Activated CD8-positive, alpha-beta T cell treated with anti-CD3 and anti-CD28 coated beads for 36 hours (primary cell): ENCODE data around the gene EDAR. TPM values are rescaled to one million over a fixed set of nuclear protein-coding genes. Genes with fewer than 3 reads are reported as not detected.

Experiments used
- ATAC-seq: fragments of 200-7000 bp; cut with Tn5 transposase; one replicate; pipeline ENCODE4 v1.10.0; 2021; ENCODE audit warnings: mild to moderate bottlenecking, moderate library complexity
- CTCF ChIA-PET: fragments of 350-600 bp; sonication (Branson Sonifier 250); formaldehyde crosslinking; loops from one replicate; lab custom pipeline; 2021; ENCODE audit warnings: antibody characterized with exemption; lab: Charles Lee
- POLR2A ChIA-PET: fragments of 350-600 bp; sonication (Branson Sonifier 250); formaldehyde crosslinking; loops from one replicate; lab custom pipeline; 2021; ENCODE audit warnings: antibody characterized with exemption; lab: Charles Lee
- DNase-seq: peaks from one replicate; pipeline ENCODE4 v3.0.0-alpha.2; 2020
- H3K27ac Mint-ChIP-seq: one replicate; pipeline ENCODE4 v1.8.0; 2021; ENCODE audit warnings: mild to moderate bottlenecking, mixed read lengths
- H3K27me3 Mint-ChIP-seq: one replicate; pipeline ENCODE4 v1.8.0; 2021; ENCODE audit warnings: mixed read lengths
- H3K36me3 Mint-ChIP-seq: one replicate; pipeline ENCODE4 v1.8.0; 2021; ENCODE audit warnings: low read depth, mixed read lengths
- H3K4me1 Mint-ChIP-seq: one replicate; pipeline ENCODE4 v1.8.0; 2021; ENCODE audit warnings: low read depth, mixed read lengths
- H3K4me3 Mint-ChIP-seq: one replicate; pipeline ENCODE4 v1.8.0; 2021; ENCODE audit warnings: mild to moderate bottlenecking, moderate library complexity, mixed read lengths
- H3K9me3 Mint-ChIP-seq: one replicate; pipeline ENCODE4 v1.8.0; 2021; ENCODE audit warnings: mixed read lengths
- CTCF ChIP-seq: fragments of 200-600 bp; IDR thresholded peaks from one replicate; pipeline ENCODE4 v1.8.0; 2022; ENCODE audit warnings: antibody characterized with exemption, mild to moderate bottlenecking
- intact Hi-C: fragments of 100-400 bp; cut with micrococcal nuclease; formaldehyde crosslinking; loops from one replicate; pipeline ENCODE4 v1.10.0; 2022
- total RNA-seq, 2 experiments: library from RNA; stranded (reverse); gene quantifications; one replicate each; pipeline ENCODE4 v1.2.3, GENCODE V29; 2021

Gene EDAR
- total RNA-seq, 2 experiments from 2014 or later = 0.09 to 0.11 TPM

- H3K27ac Mint-ChIP-seq = peak overlapping the region; percentile 86
- ChIA-PET POLR2A (interaction anchor here (0.5 to 1.7 kb wide), 7 partner anchors 11 to 98 kb away, joined by 3 to 5 read pairs (median 4); partner anchors contain the start of gene SH3RF3), CTCF (interaction anchor here (0.8 to 2.2 kb wide), 5 partner anchors 17 to 99 kb away, joined by 3 to 7 read pairs (median 3); no protein-coding TSS in a partner anchor)
- no peaks in the 10 kb centered on the region for H3K27me3 Mint-ChIP-seq
- ATAC-seq (peak; percentile 28), DNase-seq (peak; percentile 52)
- peaks cover 57% of the 10 kb centered on the region for H3K4me1 Mint-ChIP-seq
- TF ChIP-seq CTCF = no peak
- H3K4me3 Mint-ChIP-seq = peak overlapping the region; percentile 82
- intact Hi-C loops = no loop called here
- peaks cover 7% of the 10 kb centered on the region for H3K36me3 Mint-ChIP-seq
- peaks cover 8% of the 10 kb centered on the region for H3K9me3 Mint-ChIP-seq
Observed at GRCh38 chr2:109030870-109031475, 42.0 kb upstream of the EDAR start.

- intact Hi-C loops = no loop called here
- H3K4me3 Mint-ChIP-seq = no peak overlapping the region
- ChIA-PET POLR2A (no interaction called here), CTCF (no interaction called here)
- peaks cover 49% of the 10 kb centered on the region for H3K4me1 Mint-ChIP-seq
- peaks cover 7% of the 10 kb centered on the region for H3K9me3 Mint-ChIP-seq
- no peak for DNase-seq
- H3K27me3 Mint-ChIP-seq = no peaks in the 10 kb centered on the region
- no peak overlapping the region for H3K27ac Mint-ChIP-seq
- no peak for TF ChIP-seq CTCF
- peaks cover 7% of the 10 kb centered on the region for H3K36me3 Mint-ChIP-seq
- ATAC-seq = no peak
Observed at GRCh38 chr2:109029490-109030201, 40.6 kb upstream of the EDAR start.

GRCh38 chr2:109028738-109029489, 39.9 kb upstream of the EDAR start:
- ATAC-seq (no peak), DNase-seq (no peak)
- ChIA-PET POLR2A (no interaction called here), CTCF (no interaction called here)
- peaks cover 44% of the 10 kb centered on the region for H3K4me1 Mint-ChIP-seq
- no peak overlapping the region for H3K4me3 Mint-ChIP-seq
- peaks cover 5% of the 10 kb centered on the region for H3K9me3 Mint-ChIP-seq
- intact Hi-C loops = no loop called here
- H3K27me3 Mint-ChIP-seq = no peaks in the 10 kb centered on the region
- no peak overlapping the region for H3K27ac Mint-ChIP-seq
- TF ChIP-seq CTCF = no peak
- H3K36me3 Mint-ChIP-seq = peaks cover 6% of the 10 kb centered on the region

- DNase-seq (no peak), ATAC-seq (no peak)
- H3K9me3 Mint-ChIP-seq = peaks cover 3% of the 10 kb centered on the region
- no peak overlapping the region for H3K27ac Mint-ChIP-seq
- no peak for TF ChIP-seq CTCF
- H3K36me3 Mint-ChIP-seq = peaks cover 4% of the 10 kb centered on the region
- H3K27me3 Mint-ChIP-seq = no peaks in the 10 kb centered on the region
- peaks cover 41% of the 10 kb centered on the region for H3K4me1 Mint-ChIP-seq
- POLR2A ChIA-PET = no interaction called here
- intact Hi-C loops = no loop called here
- CTCF ChIA-PET = no interaction called here
- H3K4me3 Mint-ChIP-seq = no peak overlapping the region
Observed at GRCh38 chr2:109028277-109028676, 39.3 kb upstream of the EDAR start.
